H1 (cell line): Measurements from ENCODE around the gene DNASE1L1. TPM values are rescaled to one million over a fixed set of nuclear protein-coding genes. Genes with fewer than 3 reads are reported as not detected.

Experiments used
- RAD21 ChIP-seq, 2 experiments: IDR thresholded peaks in 1 of 2; conservative IDR thresholded peaks in 1 of 2; 2 replicates each; pipeline ENCODE4 v1.6.1; 2011; ENCODE audit warnings: low read depth in 2 of 2, low read length in 2 of 2, improper control_type of control experiment in 1 of 2, inconsistent platforms in 1 of 2, mild to moderate bottlenecking in 1 of 2, moderate library complexity in 1 of 2
- TEAD4 ChIP-seq: IDR thresholded peaks from 2 replicates; pipeline ENCODE4 v1.6.1; 2012; ENCODE audit warnings: low read depth, low read length, inconsistent platforms, mixed read lengths
- polyA plus RNA-seq, 7 experiments: library from polyadenylated mRNA; depleted of rRNA in 3 of 7; stranded (reverse) in 5 of 7; unstranded in 2 of 7; fragments of >200 nt in 5 of 7; fragments of 200-250 nt in 2 of 7; gene quantifications; 1 replicate in 5 of 7; 2 replicates in 1 of 7; 4 replicates in 1 of 7; pipeline versions ENCODE4 v1.2.1 to v1.2.3, GENCODE V29; 2011 to 2013; ENCODE audit warnings: missing spikeins in 2 of 7, mixed read lengths in 2 of 7
- total RNA-seq: library from RNA; stranded (reverse); fragmentation: NEBNext Ultra II Directional; extraction: Animal tissue kit (Norgen Biotek cat#: 25700); gene quantifications from 2 replicates; pipeline ENCODE4 v1.2.1, GENCODE V29; 2021
- TF ChIP-seq, protein P1 (sequence below), 3 experiments: IDR thresholded peaks; 1 replicate in 2 of 3; 2 replicates in 1 of 3; pipeline versions ENCODE4 v1.5.1 to v1.6.1; 2011; ENCODE audit warnings: low read length in 3 of 3, mild to moderate bottlenecking in 3 of 3, inconsistent platforms in 2 of 3, low read depth in 1 of 3, moderate library complexity in 1 of 3; ENCODE audit not compliant: insufficient read depth in 1 of 3; ENCODE audit errors: control extremely low read depth in 1 of 3

DNASE1L1 gene
- total and polyA plus RNA-seq, 2 of the 8 experiments (the other 6 are each of a cell fraction or from before 2014, with no cell fraction given): 8.7 to 30.0 TPM

DNA sequence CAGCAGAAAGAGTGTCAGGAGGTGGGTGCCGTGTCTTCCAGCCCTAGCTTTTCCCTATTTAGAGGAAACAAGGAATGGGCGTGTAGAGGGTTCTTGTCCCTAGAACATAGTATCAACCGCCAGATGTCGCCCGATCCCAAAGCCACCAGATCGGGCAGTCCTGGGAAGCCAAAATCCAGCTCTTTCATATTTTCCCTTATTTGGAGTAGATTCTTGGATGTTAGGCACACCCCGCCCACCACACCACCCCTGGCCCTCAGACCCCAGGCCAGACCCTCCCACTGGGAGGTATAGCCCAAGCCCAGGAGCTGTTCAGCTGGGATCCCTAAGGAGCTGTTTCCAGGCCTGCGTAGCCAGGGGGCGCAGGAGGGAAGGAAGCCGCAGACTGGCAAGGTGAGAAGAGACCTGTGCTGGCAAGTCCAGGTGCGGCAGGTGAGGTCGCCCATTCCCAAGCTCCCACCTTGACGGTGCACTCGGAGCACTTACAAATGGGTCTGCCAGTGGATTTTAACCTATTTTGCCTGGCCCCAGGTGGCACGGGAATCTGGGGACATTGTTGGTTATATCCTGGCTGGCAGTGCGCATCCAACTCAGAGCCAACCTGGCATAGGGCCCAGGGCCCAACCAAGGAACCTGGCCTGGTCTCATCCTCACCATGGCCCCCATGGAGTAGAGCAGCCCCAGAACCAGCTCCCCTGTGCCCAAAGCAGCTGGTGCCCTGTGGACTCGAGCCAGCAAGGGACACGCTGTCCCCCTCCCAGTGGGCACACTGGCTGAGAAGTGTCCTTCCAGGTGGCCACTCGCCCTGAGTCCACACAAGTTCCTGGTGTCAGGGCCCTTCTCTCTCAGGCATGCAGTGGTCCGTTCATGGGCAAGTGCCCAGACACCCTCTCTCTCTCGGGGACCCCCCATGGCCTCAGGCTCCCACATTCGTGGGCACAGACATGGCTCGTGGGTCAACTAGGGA lies 35.4 kb downstream of the DNASE1L1 start (continued):
- TF ChIP-seq RAD21 (IDR thresholded peaks at IDR 0.05 in 1 of 2, conservative IDR thresholded peaks at IDR 0.05 in 1 of 2; ENCODE audit: low read depth in 2 of 2, low read length in 2 of 2) (peak; percentile 11 to 44), TEAD4 (no peak)
- TF ChIP-seq, protein P1, sequence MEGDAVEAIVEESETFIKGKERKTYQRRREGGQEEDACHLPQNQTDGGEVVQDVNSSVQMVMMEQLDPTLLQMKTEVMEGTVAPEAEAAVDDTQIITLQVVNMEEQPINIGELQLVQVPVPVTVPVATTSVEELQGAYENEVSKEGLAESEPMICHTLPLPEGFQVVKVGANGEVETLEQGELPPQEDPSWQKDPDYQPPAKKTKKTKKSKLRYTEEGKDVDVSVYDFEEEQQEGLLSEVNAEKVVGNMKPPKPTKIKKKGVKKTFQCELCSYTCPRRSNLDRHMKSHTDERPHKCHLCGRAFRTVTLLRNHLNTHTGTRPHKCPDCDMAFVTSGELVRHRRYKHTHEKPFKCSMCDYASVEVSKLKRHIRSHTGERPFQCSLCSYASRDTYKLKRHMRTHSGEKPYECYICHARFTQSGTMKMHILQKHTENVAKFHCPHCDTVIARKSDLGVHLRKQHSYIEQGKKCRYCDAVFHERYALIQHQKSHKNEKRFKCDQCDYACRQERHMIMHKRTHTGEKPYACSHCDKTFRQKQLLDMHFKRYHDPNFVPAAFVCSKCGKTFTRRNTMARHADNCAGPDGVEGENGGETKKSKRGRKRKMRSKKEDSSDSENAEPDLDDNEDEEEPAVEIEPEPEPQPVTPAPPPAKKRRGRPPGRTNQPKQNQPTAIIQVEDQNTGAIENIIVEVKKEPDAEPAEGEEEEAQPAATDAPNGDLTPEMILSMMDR (IDR thresholded peaks at IDR 0.05; ENCODE audit: control extremely low read depth in 1 of 3, insufficient read depth in 1 of 3, low read depth in 1 of 3, low read length in 3 of 3): peak in 2 of 3 experiments; percentile 67 to 77; a peak in 3 of 4 replicates
